Measurements from ENCODE around the gene PRM1.

PRM1 gene

DNA sequence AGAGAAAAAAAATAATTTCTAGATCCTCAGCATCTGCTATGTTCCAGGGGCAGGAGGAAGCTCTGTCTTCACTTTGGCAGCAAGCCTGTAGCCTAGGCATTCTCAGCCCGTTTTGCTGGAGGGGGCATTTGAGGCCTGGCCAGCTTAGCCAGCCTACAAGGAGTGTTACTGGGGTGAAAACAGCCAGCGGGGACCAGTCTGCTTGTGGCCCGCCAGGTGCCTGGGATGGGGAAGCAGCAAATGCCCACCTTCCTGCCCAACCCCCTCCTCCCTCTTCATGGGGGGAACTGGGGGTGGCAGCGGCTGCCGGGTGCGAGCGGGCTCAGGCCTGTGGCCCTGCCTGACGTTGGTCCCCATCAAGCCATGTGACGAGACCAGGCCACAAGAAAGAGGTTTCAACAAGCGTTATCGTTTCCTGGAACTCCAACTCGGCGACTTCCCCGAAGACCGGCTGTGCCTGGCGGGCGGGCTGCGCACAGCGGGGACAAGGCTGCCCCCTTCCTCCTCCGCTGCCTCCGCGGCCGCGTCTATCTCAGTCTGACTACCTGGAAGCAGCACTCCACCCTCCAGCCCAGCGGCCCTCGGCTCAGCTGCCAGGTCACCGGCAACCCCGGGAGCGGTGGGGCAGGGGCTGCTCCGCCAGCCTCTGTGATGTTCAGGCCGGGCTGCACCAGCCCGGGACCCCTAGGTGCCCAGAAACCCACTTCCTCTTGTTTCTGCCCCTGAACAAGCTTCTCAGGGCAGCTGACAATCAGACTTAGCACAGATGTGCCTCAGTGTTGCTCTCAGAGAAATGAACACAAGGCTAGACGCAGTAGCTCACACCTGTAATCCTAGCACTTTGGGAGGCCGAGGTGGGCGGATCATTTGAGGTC lies 48.0 kb downstream of the PRM1 start:
- DNase-seq (peak; percentile 76 to 79 (median 78)), ATAC-seq (replicated peaks) (peak; percentile 89)
- peak overlapping the region; percentile 97 for H3K27ac Mint-ChIP-seq
- peaks cover 38 to 53% of the 10 kb centered on the region in 2 donors for H3K4me1 Mint-ChIP-seq (ENCODE audit: low read depth in 2 of 2)
- H3K4me3 Mint-ChIP-seq = peak overlapping the region; percentile 77 to 84
- no peaks in the 10 kb centered on the region for H3K27me3 Mint-ChIP-seq
- no peaks in the 10 kb centered on the region for H3K9me3 Mint-ChIP-seq
- H3K36me3 Mint-ChIP-seq (ENCODE audit: insufficient read depth) = peaks cover 3% of the 10 kb centered on the region

DNA sequence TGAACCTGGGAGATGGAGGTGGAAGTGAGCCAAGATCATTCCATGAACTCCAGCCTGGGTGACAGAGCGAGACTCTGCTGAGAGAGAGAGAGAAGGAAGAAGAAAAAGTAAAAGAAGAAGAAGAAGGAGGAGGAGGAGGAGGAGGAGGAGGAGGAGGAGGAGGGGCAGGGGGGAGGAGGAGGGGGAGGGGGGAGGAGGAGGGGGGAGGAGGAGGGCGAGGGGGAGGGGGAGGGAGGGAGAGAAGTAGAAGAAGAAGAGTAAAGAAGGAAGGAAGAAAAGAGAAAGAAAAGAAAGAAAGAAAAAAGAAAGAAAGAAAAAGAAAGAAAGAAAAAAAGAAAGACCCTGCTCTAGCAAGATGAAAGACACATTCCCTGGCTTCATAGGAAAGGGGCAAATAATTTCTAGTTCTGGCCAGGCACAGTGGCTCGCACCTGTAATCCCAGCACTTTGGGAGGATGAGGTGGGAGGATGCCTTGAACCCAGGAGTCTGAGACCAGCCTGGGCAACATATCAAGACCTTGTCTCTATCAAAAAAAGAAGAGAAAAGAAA lies 48.8 kb downstream of the PRM1 start:
- H3K27ac Mint-ChIP-seq = peak overlapping the region; percentile 97
- H3K9me3 Mint-ChIP-seq = no peaks in the 10 kb centered on the region
- no peaks in the 10 kb centered on the region for H3K27me3 Mint-ChIP-seq
- H3K4me1 Mint-ChIP-seq (ENCODE audit: low read depth in 2 of 2) = peaks cover 38 to 53% of the 10 kb centered on the region in 2 donors
- peak overlapping the region; percentile 77 to 84 for H3K4me3 Mint-ChIP-seq
- DNase-seq (no peak), ATAC-seq (replicated peaks) (no peak)
- peaks cover 3% of the 10 kb centered on the region for H3K36me3 Mint-ChIP-seq (ENCODE audit: insufficient read depth)

DNA sequence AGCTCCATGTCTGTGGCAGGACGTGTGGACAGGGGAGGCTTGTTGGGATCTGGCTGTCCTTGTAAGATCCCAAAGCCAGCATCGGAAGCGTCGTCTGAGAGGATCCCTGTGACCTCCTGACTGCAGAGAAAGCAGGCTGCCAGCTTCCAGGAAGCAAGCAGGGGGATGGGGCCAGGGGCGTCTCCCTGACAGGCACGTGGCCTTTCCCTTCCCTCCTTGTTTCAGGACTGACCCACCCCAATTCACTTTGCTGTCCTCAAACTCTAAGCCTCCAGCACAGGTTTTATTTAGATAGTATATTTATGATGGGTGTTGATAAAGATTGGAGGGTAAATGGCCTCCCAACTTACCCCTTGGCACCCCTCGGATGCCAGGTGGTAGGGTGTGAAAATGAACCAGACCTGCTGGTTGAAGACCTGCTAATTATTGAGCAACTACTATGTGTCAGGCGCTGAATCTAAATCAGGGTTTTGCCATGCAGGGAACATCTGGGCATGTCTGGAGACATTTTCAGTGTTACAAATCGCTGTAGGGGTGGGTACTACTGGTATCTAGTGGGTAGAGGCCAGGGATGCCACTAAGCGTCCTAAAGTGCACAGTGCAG lies 49.7 kb downstream of the PRM1 start:
- H3K4me1 Mint-ChIP-seq (ENCODE audit: low read depth in 2 of 2) = peaks cover 37 to 53% of the 10 kb centered on the region in 2 donors
- H3K36me3 Mint-ChIP-seq (ENCODE audit: insufficient read depth) = peaks cover 3% of the 10 kb centered on the region
- H3K27ac Mint-ChIP-seq = peak overlapping the region; percentile 97
- no peaks in the 10 kb centered on the region for H3K27me3 Mint-ChIP-seq
- H3K4me3 Mint-ChIP-seq = peak overlapping the region in 1 of 2 donors; percentile 6
- no peaks in the 10 kb centered on the region for H3K9me3 Mint-ChIP-seq
- DNase-seq (no peak), ATAC-seq (replicated peaks) (no peak)

Measured in effector memory CD8-positive, alpha-beta T cell (primary cell).